CD14-positive monocyte (primary cell): Measurements from ENCODE around the gene RFNG. TPM values are rescaled to one million over a fixed set of nuclear protein-coding genes. Genes with fewer than 3 reads are reported as not detected.

ENCODE experiments used
- DNase-seq, 3 donors: peaks; one replicate each; pipeline ENCODE4 v3.0.0-alpha.2; 2011 to 2022
- H2AFZ ChIP-seq: 2 replicates; pipeline ENCODE4 v1.6.0; 2012; ENCODE audit warnings: mild to moderate bottlenecking, low read depth, low read length, inconsistent platforms; ENCODE audit not compliant: insufficient read depth, poor library complexity, severe bottlenecking
- H3K27ac ChIP-seq, 2 donors: 1 replicate in 1 of 2; 2 replicates in 1 of 2; pipeline ENCODE4 v1.5.1; 2012 to 2013; ENCODE audit warnings: low read length in 2 of 2, control low read depth in 1 of 2, inconsistent platforms in 1 of 2, low read depth in 1 of 2, mild to moderate bottlenecking in 1 of 2
- H3K27me3 ChIP-seq, 2 donors: one replicate each; pipeline versions ENCODE4 v1.6.0 to v1.6.1; 2011 to 2013; ENCODE audit warnings: low read length in 2 of 2; ENCODE audit not compliant: control insufficient read depth in 2 of 2, insufficient read depth in 2 of 2
- H3K36me3 ChIP-seq, 2 donors: replicated peaks in 1 of 2; 1 replicate in 1 of 2; 2 replicates in 1 of 2; pipeline versions ENCODE4 v1.5.1 to v1.6.1; 2012 to 2013; ENCODE audit warnings: low read length in 2 of 2, control low read depth in 1 of 2, inconsistent platforms in 1 of 2, mild to moderate bottlenecking in 1 of 2; ENCODE audit not compliant: insufficient read depth in 2 of 2, control insufficient read depth in 1 of 2
- H3K4me1 ChIP-seq, 2 donors: 1 replicate in 1 of 2; 2 replicates in 1 of 2; pipeline versions ENCODE4 v1.5.1 to v1.6.1; 2012 to 2013; ENCODE audit warnings: low read length in 2 of 2, control low read depth in 1 of 2, inconsistent platforms in 1 of 2, mild to moderate bottlenecking in 1 of 2, moderate library complexity in 1 of 2; ENCODE audit not compliant: insufficient read depth in 2 of 2, control insufficient read depth in 1 of 2
- H3K4me2 ChIP-seq: replicated peaks from 2 replicates; pipeline ENCODE3; 2012; ENCODE audit warnings: low read length, moderate library complexity, mild to moderate bottlenecking; ENCODE audit not compliant: poor library complexity, severe bottlenecking; ENCODE audit errors: extremely low read depth
- H3K4me3 ChIP-seq, 3 experiments: fragments of 200-600 bp in 1 of 3; sonication (generic) in 1 of 3; replicated peaks in 1 of 3; 1 replicate in 2 of 3; 2 replicates in 1 of 3; pipeline ENCODE4 v1.5.1; 2011 to 2013; ENCODE audit warnings: low read length in 3 of 3, mild to moderate bottlenecking in 3 of 3, control low read depth in 2 of 3, low read depth in 2 of 3, inconsistent platforms in 1 of 3, moderate library complexity in 1 of 3
- H3K79me2 ChIP-seq: 2 replicates; pipeline ENCODE4 v1.6.0; 2012; ENCODE audit warnings: mild to moderate bottlenecking, control low read depth, inconsistent platforms, low read length, moderate library complexity; ENCODE audit not compliant: insufficient read depth
- H3K9ac ChIP-seq: 2 replicates; pipeline ENCODE4 v1.6.0; 2017; ENCODE audit warnings: low read length, mild to moderate bottlenecking; ENCODE audit not compliant: insufficient read depth, poor library complexity, severe bottlenecking
- H3K9me3 ChIP-seq, 2 donors: replicated peaks in 1 of 2; 1 replicate in 1 of 2; 2 replicates in 1 of 2; pipeline versions ENCODE4 v1.5.1 to v1.6.1; 2012 to 2013; ENCODE audit warnings: low read length in 2 of 2, control low read depth in 1 of 2; ENCODE audit not compliant: control insufficient read depth in 1 of 2, insufficient read depth in 1 of 2
- H4K20me1 ChIP-seq: 2 replicates; pipeline ENCODE4 v1.6.0; 2012; ENCODE audit warnings: mild to moderate bottlenecking, low read length, control low read depth, moderate library complexity; ENCODE audit not compliant: insufficient read depth
- H3K27ac Mint-ChIP-seq, 7 donors: one replicate each; pipeline ENCODE4 v1.8.0; 2020; ENCODE audit warnings: mild to moderate bottlenecking in 7 of 7, mixed read lengths in 7 of 7, moderate library complexity in 6 of 7, inconsistent platforms in 2 of 7
- H3K27me3 Mint-ChIP-seq, 3 donors: one replicate each; pipeline ENCODE4 v1.8.0; 2021 to 2022; ENCODE audit warnings: low read depth in 3 of 3, mild to moderate bottlenecking in 3 of 3, mixed read lengths in 3 of 3, moderate library complexity in 3 of 3, inconsistent platforms in 1 of 3
- H3K36me3 Mint-ChIP-seq, 2 donors: one replicate each; pipeline ENCODE4 v1.8.0; 2020; ENCODE audit warnings: mixed read lengths in 2 of 2, inconsistent platforms in 1 of 2, mild to moderate bottlenecking in 1 of 2
- H3K4me1 Mint-ChIP-seq: one replicate; pipeline ENCODE4 v1.8.0; 2020; ENCODE audit warnings: mild to moderate bottlenecking, mixed read lengths
- H3K4me3 Mint-ChIP-seq, 2 donors: one replicate each; pipeline ENCODE4 v1.8.0; 2020; ENCODE audit warnings: mild to moderate bottlenecking in 2 of 2, mixed read lengths in 2 of 2, moderate library complexity in 1 of 2
- H3K9me3 Mint-ChIP-seq, 7 donors: one replicate each; pipeline ENCODE4 v1.8.0; 2020 to 2022; ENCODE audit warnings: mixed read lengths in 7 of 7, mild to moderate bottlenecking in 6 of 7, moderate library complexity in 6 of 7, inconsistent platforms in 2 of 7
- WGBS: methylation state at CpG from one replicate; pipeline ENCODE4 v1.1.5; 2013; ENCODE audit warnings: missing lambda C conversion rate; ENCODE audit not compliant: insufficient coverage; 5-methylcytosine and 5-hydroxymethylcytosine counted together
- intact Hi-C, 2 donors: fragments of 100-400 bp; cut with micrococcal nuclease; formaldehyde crosslinking; loops; one replicate each; pipeline versions ENCODE4 v1.15.0 to v1.15.1; 2023
- polyA plus RNA-seq, 3 donors: library from polyadenylated mRNA; depleted of rRNA in 1 of 3; unstranded in 2 of 3; stranded (reverse) in 1 of 3; fragments of 300-500 nt in 2 of 3; fragments of >200 nt in 1 of 3; fragmentation: Illumina TruSeq in 2 of 3; gene quantifications; 1 replicate in 2 of 3; 2 replicates in 1 of 3; pipeline ENCODE4 v1.2.3, GENCODE V29; 2012 to 2021
- TF ChIP-seq, protein P1 (sequence below): fragments of 200-600 bp; IDR thresholded peaks from one replicate; pipeline ENCODE4 v1.8.0; 2022; ENCODE audit warnings: antibody characterized with exemption, mild to moderate bottlenecking

The RFNG gene
- polyA plus RNA-seq, 3 donors, result 1.5 to 32.4 (median 4.1) TPM

DNA sequence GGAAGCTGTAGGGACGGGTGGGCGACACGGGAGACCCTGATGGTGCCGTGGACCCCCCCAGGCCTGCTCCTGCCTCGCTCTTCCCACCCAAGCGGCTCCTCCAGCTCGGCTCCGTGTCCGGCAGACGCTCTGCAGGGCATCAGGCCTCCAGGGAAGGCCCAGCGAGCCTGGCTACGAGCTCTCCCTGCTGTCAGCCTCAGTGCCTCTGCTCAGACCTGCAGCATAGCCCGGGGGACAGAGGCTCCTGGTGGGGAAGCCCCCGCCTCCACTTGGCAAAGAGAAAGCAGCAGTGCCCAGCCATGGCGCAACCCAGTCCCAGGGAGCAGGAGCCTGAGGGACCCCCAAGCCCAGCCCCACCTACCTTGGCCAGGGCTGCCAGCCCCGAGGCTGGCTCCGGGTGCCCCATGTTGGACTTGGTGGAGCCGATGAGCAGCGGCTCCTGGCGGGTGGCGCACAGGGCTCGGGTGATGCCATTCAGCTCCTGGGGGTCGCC is 40.5 kb upstream of the RFNG start:
- H3K4me3 Mint-ChIP-seq, result no peak overlapping the region
- TF ChIP-seq, protein P1, sequence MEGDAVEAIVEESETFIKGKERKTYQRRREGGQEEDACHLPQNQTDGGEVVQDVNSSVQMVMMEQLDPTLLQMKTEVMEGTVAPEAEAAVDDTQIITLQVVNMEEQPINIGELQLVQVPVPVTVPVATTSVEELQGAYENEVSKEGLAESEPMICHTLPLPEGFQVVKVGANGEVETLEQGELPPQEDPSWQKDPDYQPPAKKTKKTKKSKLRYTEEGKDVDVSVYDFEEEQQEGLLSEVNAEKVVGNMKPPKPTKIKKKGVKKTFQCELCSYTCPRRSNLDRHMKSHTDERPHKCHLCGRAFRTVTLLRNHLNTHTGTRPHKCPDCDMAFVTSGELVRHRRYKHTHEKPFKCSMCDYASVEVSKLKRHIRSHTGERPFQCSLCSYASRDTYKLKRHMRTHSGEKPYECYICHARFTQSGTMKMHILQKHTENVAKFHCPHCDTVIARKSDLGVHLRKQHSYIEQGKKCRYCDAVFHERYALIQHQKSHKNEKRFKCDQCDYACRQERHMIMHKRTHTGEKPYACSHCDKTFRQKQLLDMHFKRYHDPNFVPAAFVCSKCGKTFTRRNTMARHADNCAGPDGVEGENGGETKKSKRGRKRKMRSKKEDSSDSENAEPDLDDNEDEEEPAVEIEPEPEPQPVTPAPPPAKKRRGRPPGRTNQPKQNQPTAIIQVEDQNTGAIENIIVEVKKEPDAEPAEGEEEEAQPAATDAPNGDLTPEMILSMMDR, result no peak
- Histone ChIP-seq H3K4me3 (no peak overlapping the region), H3K27me3 (no peaks in the 10 kb centered on the region), H3K27ac (no peak overlapping the region), H3K36me3 (peaks cover 69 to 70% of the 10 kb centered on the region in 2 donors), H3K4me1 (peaks cover 8 to 10% of the 10 kb centered on the region in 2 donors), H2AFZ (no peak overlapping the region), H3K9ac (no peak overlapping the region), H3K4me2 (no peak overlapping the region), H3K79me2 (peaks cover 6% of the 10 kb centered on the region), H4K20me1 (no peaks in the 10 kb centered on the region), H3K9me3 (no peaks in the 10 kb centered on the region)
- peaks cover 0 to 2% (median 0%) of the 10 kb centered on the region in 3 donors for H3K27me3 Mint-ChIP-seq
- no peak for DNase-seq
- H3K27ac Mint-ChIP-seq, result peak overlapping the region in 1 of 7 donors; percentile 6
- intact Hi-C loops, result loop anchor here in 1 of 2 donors (10.0 kb wide), 1 partner anchor 57 kb away; the partner anchor contains the start of genes DCXR and RAC3
- H3K9me3 Mint-ChIP-seq, result no peaks in the 10 kb centered on the region
- 100% methylated on average over 22 of the region's 23 CpGs for WGBS
- H3K36me3 Mint-ChIP-seq, result peaks cover 18 to 46% of the 10 kb centered on the region in 2 donors
- H3K4me1 Mint-ChIP-seq, result peaks cover 5% of the 10 kb centered on the region

DNA sequence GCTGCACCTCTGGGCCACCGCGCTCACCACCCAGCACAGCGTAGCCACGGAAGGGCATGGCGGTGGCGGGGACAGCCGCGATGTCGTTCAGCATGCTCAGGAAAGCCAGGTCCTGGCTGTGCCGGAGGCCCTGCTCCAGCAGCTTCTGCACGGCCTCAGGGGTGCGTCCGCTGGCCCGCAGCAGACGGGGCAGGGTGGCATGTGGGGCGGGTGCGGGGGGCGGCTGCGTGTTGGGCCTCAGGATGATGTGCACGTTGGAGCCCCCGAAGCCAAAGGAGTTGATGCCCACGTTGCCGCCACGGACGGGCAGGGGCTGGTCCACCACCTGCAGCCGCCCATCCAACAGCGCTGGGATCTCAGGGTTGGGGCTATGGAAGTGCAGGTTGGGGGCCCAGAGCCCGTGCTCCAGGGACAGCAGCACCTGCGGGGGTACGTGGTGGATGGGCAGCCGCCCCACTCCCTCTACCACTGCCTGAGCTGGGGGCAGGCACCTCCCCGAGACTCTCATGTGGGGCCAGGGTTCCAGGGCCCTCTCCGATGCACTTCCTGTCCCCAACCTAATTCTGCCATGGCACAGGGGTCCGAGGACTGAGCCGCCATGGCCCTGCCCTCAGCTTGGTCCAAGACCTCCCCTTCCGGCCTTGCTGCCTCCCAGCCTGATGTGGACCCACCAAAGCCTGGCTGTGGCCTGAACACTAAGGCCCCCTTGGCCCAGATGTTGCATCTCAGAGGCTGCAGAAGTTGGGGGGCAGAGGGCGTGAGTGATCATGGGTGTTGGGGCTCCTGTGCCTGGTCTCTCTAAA is 39.9 kb upstream of the RFNG start:
- no peak for DNase-seq

More for the DNA sequence above, 39.9 kb upstream of the RFNG start:
- Histone ChIP-seq H3K36me3 (peaks cover 74 to 75% of the 10 kb centered on the region in 2 donors), H3K9me3 (no peaks in the 10 kb centered on the region), H3K4me3 (no peak overlapping the region), H3K4me1 (peaks cover 1 to 4% of the 10 kb centered on the region in 2 donors), H3K79me2 (peaks cover 6% of the 10 kb centered on the region), H3K27ac (no peak overlapping the region), H3K4me2 (no peak overlapping the region), H3K27me3 (no peaks in the 10 kb centered on the region), H4K20me1 (no peaks in the 10 kb centered on the region), H2AFZ (no peak overlapping the region), H3K9ac (no peak overlapping the region)
- Mint-ChIP-seq H3K4me1 (no peaks in the 10 kb centered on the region), H3K36me3 (peaks cover 18 to 53% of the 10 kb centered on the region in 2 donors), H3K27me3 (peaks cover 0 to 2% (median 0%) of the 10 kb centered on the region in 3 donors), H3K4me3 (no peak overlapping the region), H3K9me3 (no peaks in the 10 kb centered on the region), H3K27ac (no peak overlapping the region)
- TF ChIP-seq, protein P1, result no peak
- WGBS, result over 99% methylated on average over 34 of the region's 37 CpGs
- intact Hi-C loops, result loop anchor here in 1 of 2 donors (10.0 kb wide), 1 partner anchor 57 kb away; the partner anchor contains the start of genes DCXR and RAC3
